ENCODE results near the gene HMX1. TPM values are rescaled to one million over a fixed set of nuclear protein-coding genes. Genes with fewer than 3 reads are reported as not detected.
A peak's percentile ranks its signal among the peaks of the same experiment; 100 is the strongest.

The HMX1 gene
- total RNA-seq, 2 donors from 2014 or later: not detected

DNA sequence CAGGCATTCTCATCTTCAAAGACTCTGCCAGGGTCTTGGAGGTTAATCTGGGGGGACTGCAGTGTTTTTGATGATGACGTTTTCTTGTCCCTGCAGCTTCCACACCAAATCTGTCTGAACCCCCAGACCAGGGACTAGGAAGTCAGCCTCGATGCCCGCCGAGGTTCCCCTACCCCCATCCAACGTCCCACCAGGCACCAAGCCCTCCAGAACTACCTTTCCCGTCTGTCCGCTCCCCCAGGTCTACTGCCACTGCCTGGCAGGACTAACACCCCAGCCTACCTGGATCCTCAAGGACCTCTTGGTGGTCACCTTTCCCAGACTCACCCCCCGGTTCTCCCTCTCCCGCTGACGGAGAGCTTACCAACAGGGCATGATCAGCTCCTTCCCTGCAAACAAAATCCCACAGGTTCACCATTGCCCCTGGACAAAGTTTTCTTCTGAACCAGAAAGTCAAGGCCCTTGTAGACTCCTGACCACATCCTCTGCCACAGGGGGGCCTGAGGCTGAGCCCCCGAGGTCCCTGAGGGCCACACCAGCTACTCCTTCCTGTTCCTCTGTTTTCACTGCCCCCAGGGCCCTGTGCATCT is 40.9 kb downstream of the HMX1 start:
- Histone ChIP-seq H3K27ac (no peak overlapping the region), H3K4me1 (no peaks in the 10 kb centered on the region), H3K27me3 (no peaks in the 10 kb centered on the region), H3K4me3 (no peak overlapping the region), H3K9ac (ENCODE audit: low read depth in 2 of 2, low read length in 2 of 2) (no peak overlapping the region), H3K36me3 (no peaks in the 10 kb centered on the region), H3K9me3 (no peaks in the 10 kb centered on the region)
- TF ChIP-seq, protein P1, sequence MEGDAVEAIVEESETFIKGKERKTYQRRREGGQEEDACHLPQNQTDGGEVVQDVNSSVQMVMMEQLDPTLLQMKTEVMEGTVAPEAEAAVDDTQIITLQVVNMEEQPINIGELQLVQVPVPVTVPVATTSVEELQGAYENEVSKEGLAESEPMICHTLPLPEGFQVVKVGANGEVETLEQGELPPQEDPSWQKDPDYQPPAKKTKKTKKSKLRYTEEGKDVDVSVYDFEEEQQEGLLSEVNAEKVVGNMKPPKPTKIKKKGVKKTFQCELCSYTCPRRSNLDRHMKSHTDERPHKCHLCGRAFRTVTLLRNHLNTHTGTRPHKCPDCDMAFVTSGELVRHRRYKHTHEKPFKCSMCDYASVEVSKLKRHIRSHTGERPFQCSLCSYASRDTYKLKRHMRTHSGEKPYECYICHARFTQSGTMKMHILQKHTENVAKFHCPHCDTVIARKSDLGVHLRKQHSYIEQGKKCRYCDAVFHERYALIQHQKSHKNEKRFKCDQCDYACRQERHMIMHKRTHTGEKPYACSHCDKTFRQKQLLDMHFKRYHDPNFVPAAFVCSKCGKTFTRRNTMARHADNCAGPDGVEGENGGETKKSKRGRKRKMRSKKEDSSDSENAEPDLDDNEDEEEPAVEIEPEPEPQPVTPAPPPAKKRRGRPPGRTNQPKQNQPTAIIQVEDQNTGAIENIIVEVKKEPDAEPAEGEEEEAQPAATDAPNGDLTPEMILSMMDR (IDR thresholded peaks at IDR 0.05): no peak
- intact Hi-C loops (cut with DNase I): no loop called here
- DNase-seq: peak; percentile 15

GRCh38 chr4:8830056-8830455 is 41.6 kb downstream of the HMX1 start:
- Histone ChIP-seq H3K27me3 (no peaks in the 10 kb centered on the region), H3K9ac (ENCODE audit: low read depth in 2 of 2, low read length in 2 of 2) (no peak overlapping the region), H3K9me3 (no peaks in the 10 kb centered on the region), H3K4me3 (no peak overlapping the region), H3K27ac (no peak overlapping the region), H3K36me3 (no peaks in the 10 kb centered on the region), H3K4me1 (no peaks in the 10 kb centered on the region)
- DNase-seq: no peak
- TF ChIP-seq, protein P1 (IDR thresholded peaks at IDR 0.05): no peak
- intact Hi-C loops (cut with DNase I): no loop called here

- Histone ChIP-seq H3K9ac (ENCODE audit: low read depth in 2 of 2, low read length in 2 of 2) (no peak overlapping the region), H3K4me3 (no peak overlapping the region), H3K27me3 (no peaks in the 10 kb centered on the region), H3K27ac (no peak overlapping the region), H3K36me3 (no peaks in the 10 kb centered on the region), H3K4me1 (no peaks in the 10 kb centered on the region), H3K9me3 (no peaks in the 10 kb centered on the region)
- intact Hi-C loops (cut with DNase I): no loop called here
- DNase-seq: no peak
- TF ChIP-seq, protein P1 (IDR thresholded peaks at IDR 0.05): no peak
These were observed 42.1 kb downstream of the HMX1 start for GRCh38 chr4:8829584-8829983.

DNA sequence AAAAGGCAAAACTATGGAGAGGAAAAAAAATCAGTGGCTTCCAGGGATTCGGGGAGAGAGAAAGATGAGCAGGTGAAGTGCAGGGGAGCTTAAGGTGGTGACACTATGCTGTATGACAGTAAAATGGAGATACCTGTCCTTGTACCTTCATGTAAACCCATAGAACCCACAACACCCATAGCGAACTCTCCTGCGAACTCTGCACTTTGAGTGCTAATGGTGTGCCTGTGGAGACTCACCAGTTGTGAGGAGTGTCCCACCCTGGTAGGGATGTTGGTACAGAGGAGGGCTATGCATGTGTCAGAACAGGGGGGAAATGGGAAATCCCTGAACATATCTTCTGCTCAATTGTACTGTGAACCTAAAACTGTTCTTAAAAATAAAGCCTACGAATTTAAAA is 42.8 kb downstream of the HMX1 start:
- TF ChIP-seq, protein P1 (IDR thresholded peaks at IDR 0.05): no peak
- Histone ChIP-seq H3K4me3 (no peak overlapping the region), H3K4me1 (no peaks in the 10 kb centered on the region), H3K27ac (no peak overlapping the region), H3K27me3 (no peaks in the 10 kb centered on the region), H3K9me3 (no peaks in the 10 kb centered on the region), H3K36me3 (no peaks in the 10 kb centered on the region), H3K9ac (ENCODE audit: low read depth in 2 of 2, low read length in 2 of 2) (no peak overlapping the region)
- intact Hi-C loops (cut with DNase I): no loop called here
- no peak for DNase-seq

DNA sequence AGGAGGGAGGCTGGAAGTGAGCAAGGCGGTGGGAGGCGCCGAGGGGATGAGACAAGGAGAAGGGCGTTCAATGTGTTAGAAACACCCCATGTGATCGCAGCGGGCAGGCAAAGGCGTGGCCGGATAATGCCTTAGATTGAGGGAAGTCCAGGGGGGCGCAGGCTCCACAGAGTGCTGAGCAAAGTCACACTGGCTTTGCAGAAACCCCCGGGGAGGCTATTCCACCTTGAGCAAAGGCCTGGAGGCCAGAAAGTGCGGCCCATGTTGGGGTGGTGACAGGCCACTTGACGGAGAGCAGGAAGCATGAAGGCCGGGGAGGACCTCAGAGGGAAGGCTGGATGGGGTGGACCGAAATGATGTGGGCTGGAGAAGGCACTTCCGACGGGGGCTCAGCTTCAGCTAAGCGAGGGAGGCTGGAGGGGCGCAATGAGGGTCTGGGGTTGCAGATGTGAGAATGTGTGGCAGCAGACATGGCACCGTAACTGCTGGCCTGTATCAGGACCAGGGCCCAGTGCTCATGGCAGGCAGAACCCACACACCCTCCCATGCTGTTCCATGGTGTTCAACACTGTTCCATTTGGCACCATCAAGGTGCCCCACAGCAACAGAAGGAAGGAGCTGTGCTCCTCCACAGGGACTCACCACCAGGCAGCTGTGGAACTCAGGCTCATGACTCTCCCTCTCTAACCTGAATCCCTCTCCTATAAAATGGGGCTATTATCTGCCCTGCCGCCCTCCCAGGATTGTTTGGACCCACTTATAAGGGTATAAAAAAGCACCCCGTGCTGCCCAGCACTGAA is 50.3 kb downstream of the HMX1 start:
- TF ChIP-seq, protein P1 (IDR thresholded peaks at IDR 0.05): no peak
- no peaks in the 10 kb centered on the region for H3K9me3 ChIP-seq

More for the DNA sequence above, 50.3 kb downstream of the HMX1 start:
- no peaks in the 10 kb centered on the region for H3K36me3 ChIP-seq
- no peaks in the 10 kb centered on the region for H3K4me1 ChIP-seq
- DNase-seq: peak; percentile 11
- intact Hi-C loops (cut with DNase I): no loop called here
- H3K27me3 ChIP-seq: no peaks in the 10 kb centered on the region
- no peak overlapping the region for H3K4me3 ChIP-seq
- no peak overlapping the region for H3K9ac ChIP-seq (ENCODE audit: low read depth in 2 of 2, low read length in 2 of 2)
- no peak overlapping the region for H3K27ac ChIP-seq

All from colonic mucosa (tissue), 4 donors.